Esophagus (tissue), 2 donors: ENCODE data around the gene GLI3. TPM values are rescaled to one million over a fixed set of nuclear protein-coding genes. Genes with fewer than 3 reads are reported as not detected.

Experiments
- H3K27ac ChIP-seq, 2 donors: one replicate each; pipeline ENCODE4 v1.5.1; 2013; ENCODE audit warnings: low read depth in 2 of 2, mild to moderate bottlenecking in 2 of 2, inconsistent platforms in 1 of 2, low read length in 1 of 2, moderate library complexity in 1 of 2
- H3K27me3 ChIP-seq, 2 donors: one replicate each; pipeline ENCODE4 v1.6.1; 2013; ENCODE audit warnings: low read length in 2 of 2, control low read depth in 1 of 2, mild to moderate bottlenecking in 1 of 2; ENCODE audit not compliant: insufficient read depth in 2 of 2, control insufficient read depth in 1 of 2
- H3K36me3 ChIP-seq, 2 donors: one replicate each; pipeline ENCODE4 v1.6.1; 2013; ENCODE audit warnings: low read length in 1 of 2; ENCODE audit not compliant: control insufficient read depth in 2 of 2, insufficient read depth in 2 of 2
- H3K4me1 ChIP-seq, 2 donors: one replicate each; pipeline ENCODE4 v1.6.1; 2013; ENCODE audit warnings: low read length in 1 of 2; ENCODE audit not compliant: control insufficient read depth in 2 of 2, insufficient read depth in 2 of 2
- H3K4me3 ChIP-seq, 2 donors: one replicate each; pipeline ENCODE4 v1.5.1; 2013; ENCODE audit warnings: low read length in 2 of 2, mild to moderate bottlenecking in 2 of 2, low read depth in 1 of 2, moderate library complexity in 1 of 2
- H3K9me3 ChIP-seq, 2 donors: one replicate each; pipeline ENCODE4 v1.6.1; 2013; ENCODE audit warnings: mild to moderate bottlenecking in 2 of 2, low read depth in 1 of 2, low read length in 1 of 2, moderate library complexity in 1 of 2; ENCODE audit not compliant: control insufficient read depth in 2 of 2, insufficient read depth in 1 of 2
- WGBS, 2 donors: extraction: QIAGEN DNeasy Blood & Tissue Kit; methylation state at CpG; one replicate each; pipeline ENCODE4 v1.1.7; 2013; 5-methylcytosine and 5-hydroxymethylcytosine counted together
- polyA plus RNA-seq, 2 donors: library from polyadenylated mRNA; stranded (reverse); fragments of 200-250 nt; gene quantifications; one replicate each; pipeline ENCODE4 v1.2.3, GENCODE V29; 2013
- donor health status: healthy with polysubstance abuse.
- donor health status: Bipolar disorder and iron deficiency.

The GLI3 gene
- polyA plus RNA-seq, 2 donors, result 1.0 to 1.8 TPM

- WGBS, 2 donors, result 87 to 89% methylated on average over 8 of the region's 8 CpGs
Measured at GRCh38 chr7:41973202-41973730, 263.7 kb downstream of the GLI3 start.

GRCh38 chr7:41972776-41973175, 264.2 kb downstream of the GLI3 start:
- 93 to 95% methylated on average over 4 of the region's 4 CpGs for WGBS, 2 donors
- Histone ChIP-seq H3K27ac (no peak overlapping the region), H3K4me1 (no peaks in the 10 kb centered on the region), H3K36me3 (no peaks in the 10 kb centered on the region), H3K27me3 (no peaks in the 10 kb centered on the region), H3K4me3 (no peak overlapping the region), H3K9me3 (no peaks in the 10 kb centered on the region)

More at GRCh38 chr7:41973202-41973730, 263.7 kb downstream of the GLI3 start:
- Histone ChIP-seq H3K4me3 (no peak overlapping the region), H3K9me3 (no peaks in the 10 kb centered on the region), H3K27me3 (no peaks in the 10 kb centered on the region), H3K27ac (no peak overlapping the region), H3K4me1 (no peaks in the 10 kb centered on the region), H3K36me3 (no peaks in the 10 kb centered on the region)

DNA sequence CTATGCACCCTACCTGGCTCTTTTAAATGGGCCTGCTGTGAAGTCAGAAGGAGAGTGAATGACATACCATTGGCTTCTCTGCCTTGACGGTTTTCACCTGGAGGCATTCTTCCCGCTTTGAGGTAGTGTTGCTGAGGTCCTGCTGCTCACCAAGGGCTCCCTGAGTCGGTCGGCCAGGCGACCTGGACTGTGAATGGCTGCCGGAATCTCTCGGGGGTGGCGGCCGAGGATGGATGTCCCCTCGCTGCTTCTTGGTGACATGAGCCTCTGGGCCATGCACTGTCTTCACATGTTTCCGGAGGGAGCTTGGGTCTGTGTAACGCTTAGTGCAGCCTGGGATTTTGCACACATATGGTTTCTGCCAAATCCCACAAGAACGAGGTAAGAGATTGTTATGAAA, 264.7 kb downstream of the GLI3 start:
- Histone ChIP-seq H3K27ac (no peak overlapping the region), H3K4me1 (no peaks in the 10 kb centered on the region), H3K36me3 (no peaks in the 10 kb centered on the region), H3K27me3 (no peaks in the 10 kb centered on the region), H3K9me3 (no peaks in the 10 kb centered on the region), H3K4me3 (no peak overlapping the region)
- WGBS, 2 donors, result 89 to 93% methylated on average over 13 of the region's 13 CpGs

DNA sequence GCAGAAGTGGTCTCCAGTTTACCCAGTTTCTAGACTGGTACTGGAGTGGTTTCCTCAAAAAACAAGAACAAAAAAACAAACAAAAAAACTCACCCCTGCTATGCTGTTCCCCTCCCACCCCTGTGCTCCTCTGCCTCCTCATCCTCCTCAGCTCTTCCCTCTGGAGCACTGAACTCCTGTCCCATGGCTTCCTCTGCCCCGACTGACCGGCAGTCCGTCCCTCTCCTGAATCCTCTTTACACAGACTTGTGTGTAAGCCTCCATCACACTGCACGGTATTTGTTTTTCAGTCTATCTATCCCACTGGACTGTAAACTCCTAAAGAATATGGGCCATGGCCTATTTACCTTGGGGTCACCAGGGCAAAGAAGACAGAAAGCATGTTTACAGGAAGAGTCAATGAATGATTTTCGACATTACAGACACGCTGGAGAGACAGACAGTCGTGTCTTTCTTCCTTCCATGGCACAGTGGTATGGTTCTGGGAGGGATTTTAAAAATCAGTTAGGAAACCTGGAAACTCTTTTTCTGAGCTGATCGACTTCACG, 265.3 kb downstream of the GLI3 start:
- Histone ChIP-seq H3K36me3 (no peaks in the 10 kb centered on the region), H3K27me3 (no peaks in the 10 kb centered on the region), H3K27ac (no peak overlapping the region), H3K9me3 (no peaks in the 10 kb centered on the region), H3K4me1 (no peaks in the 10 kb centered on the region), H3K4me3 (no peak overlapping the region)
- WGBS, 2 donors, result 87 to 92% methylated on average over 9 of the region's 9 CpGs

- Histone ChIP-seq H3K4me1 (no peaks in the 10 kb centered on the region), H3K27ac (no peak overlapping the region), H3K4me3 (no peak overlapping the region), H3K9me3 (no peaks in the 10 kb centered on the region), H3K27me3 (no peaks in the 10 kb centered on the region), H3K36me3 (peaks cover 0 to 6% of the 10 kb centered on the region in 2 donors)
- 83 to 85% methylated on average over 5 of the region's 5 CpGs for WGBS, 2 donors
Measured at GRCh38 chr7:41970941-41971340, 266.1 kb downstream of the GLI3 start.

DNA sequence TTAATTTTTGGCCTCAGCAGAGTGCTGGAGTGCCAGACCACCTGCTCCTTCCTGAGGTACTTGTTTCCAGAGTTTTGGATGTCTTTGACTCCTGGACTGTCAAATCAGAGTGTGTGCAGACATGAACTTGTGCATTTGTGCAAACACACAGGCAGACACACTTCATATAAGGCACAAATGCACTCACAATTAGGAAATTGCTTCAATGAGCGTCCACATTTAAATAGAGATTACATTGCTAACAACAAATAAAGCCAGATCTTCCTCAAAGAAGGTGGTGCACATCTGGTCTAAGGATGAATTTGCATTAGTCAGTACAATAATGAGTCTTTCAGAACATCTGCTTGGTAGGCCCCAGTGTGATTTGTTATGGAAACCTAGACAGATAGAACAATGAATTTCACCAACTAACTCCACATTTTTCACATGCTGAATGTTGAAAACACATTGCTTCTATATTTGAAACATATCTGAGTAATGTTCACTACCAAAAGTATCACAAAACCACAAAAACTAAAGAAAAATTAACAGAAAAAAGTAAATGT, 267.4 kb downstream of the GLI3 start:
- 86 to 87% methylated on average over 1 of the region's 1 CpG for WGBS, 2 donors
- Histone ChIP-seq H3K27me3 (no peaks in the 10 kb centered on the region), H3K9me3 (no peaks in the 10 kb centered on the region), H3K27ac (no peak overlapping the region), H3K4me3 (no peak overlapping the region), H3K36me3 (peaks cover 2 to 15% of the 10 kb centered on the region in 2 donors), H3K4me1 (no peaks in the 10 kb centered on the region)

DNA sequence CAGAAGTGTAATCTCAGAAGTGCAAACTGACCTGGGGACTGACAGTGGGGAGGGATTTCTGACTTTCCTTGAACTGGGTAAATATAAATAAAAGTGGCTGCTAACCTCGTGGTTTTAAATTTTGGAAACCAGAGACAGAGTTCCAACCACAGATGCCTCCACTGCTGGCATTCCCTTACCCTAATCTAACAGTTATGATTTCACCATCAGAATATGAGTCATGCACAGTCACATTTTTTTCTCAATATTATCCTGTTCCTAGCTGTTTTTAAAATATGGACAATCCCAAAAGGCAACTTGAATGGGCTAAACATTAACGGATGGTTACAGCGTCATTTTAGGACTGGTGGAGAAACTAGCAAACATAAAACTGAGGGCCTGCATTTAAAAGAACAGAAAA, 269.9 kb downstream of the GLI3 start:
- Histone ChIP-seq H3K4me3 (no peak overlapping the region), H3K36me3 (peaks cover 2 to 15% of the 10 kb centered on the region in 2 donors), H3K27me3 (no peaks in the 10 kb centered on the region), H3K27ac (no peak overlapping the region), H3K9me3 (no peaks in the 10 kb centered on the region), H3K4me1 (no peaks in the 10 kb centered on the region)
- WGBS, 2 donors, result 75 to 77% methylated on average over 3 of the region's 3 CpGs

- Histone ChIP-seq H3K9me3 (no peaks in the 10 kb centered on the region), H3K36me3 (peaks cover 2 to 15% of the 10 kb centered on the region in 2 donors), H3K4me1 (no peaks in the 10 kb centered on the region), H3K27ac (no peak overlapping the region), H3K27me3 (no peaks in the 10 kb centered on the region), H3K4me3 (no peak overlapping the region)
- WGBS, 2 donors, result 96 to 98% methylated on average over 62 of the region's 62 CpGs
Measured at GRCh38 chr7:41965951-41966505, 271.0 kb downstream of the GLI3 start.

DNA sequence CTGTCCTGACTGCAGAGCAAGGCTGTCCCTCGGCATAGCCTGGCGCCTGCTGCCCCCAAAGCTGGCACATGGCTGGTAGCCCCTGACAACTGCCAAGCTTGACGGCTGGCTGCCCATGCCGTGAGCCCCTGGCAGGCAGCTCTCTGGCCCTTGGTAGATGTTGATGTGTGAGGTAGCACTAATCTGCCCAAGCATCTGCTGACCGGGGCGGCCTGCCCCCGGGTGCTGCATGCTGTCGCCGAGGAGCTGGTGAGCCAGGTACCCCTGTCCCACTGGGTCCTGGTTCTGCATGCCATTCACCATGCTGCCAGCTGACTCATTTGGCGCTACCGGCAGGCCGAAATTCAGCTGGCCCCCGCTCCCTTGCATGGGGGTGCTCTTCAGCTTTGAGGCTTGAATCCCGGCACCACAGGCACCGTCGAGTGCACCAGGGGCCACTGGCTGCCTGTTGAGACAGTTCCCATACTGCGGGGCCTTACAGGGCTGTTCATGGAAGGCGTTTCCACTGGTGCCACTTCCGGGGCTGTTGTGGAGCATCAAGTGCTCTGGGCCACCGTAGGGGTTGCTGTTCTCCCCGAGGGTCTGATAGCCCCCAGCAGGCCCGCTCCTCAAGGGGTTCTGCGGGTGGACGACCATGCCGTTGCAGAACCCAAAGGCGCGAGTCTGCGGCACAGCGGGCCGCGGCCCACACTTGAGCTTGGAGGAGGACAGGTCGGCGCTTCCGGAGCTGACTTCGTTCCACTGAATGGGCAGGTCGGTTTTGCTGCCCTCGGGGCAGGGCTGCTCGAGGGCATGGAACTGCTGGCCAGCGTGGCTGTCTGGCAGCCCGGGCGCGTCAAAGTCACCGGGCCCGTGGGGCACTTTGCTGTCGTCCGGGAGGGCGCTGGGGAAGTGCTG, 271.9 kb downstream of the GLI3 start:
- Histone ChIP-seq H3K27me3 (no peaks in the 10 kb centered on the region), H3K4me1 (no peaks in the 10 kb centered on the region), H3K9me3 (no peaks in the 10 kb centered on the region), H3K4me3 (no peak overlapping the region), H3K27ac (no peak overlapping the region), H3K36me3 (peaks cover 2 to 15% of the 10 kb centered on the region in 2 donors)
- 96% methylated on average over 47 of the region's 47 CpGs for WGBS, 2 donors
